SU-DHL-6 (cell line): ENCODE data around the gene NAA16.

Experiments
- H2AFZ ChIP-seq: fragments of 200-600 bp; sonication (generic); 2 replicates; pipeline ENCODE4 v1.6.1; 2014; ENCODE audit warnings: low read depth, mild to moderate bottlenecking, moderate library complexity, mixed read lengths, antibody characterized with exemption, low read length; ENCODE audit not compliant: severe bottlenecking
- H3F3A ChIP-seq: fragments of 200-600 bp; shearing (Covaris generic); 2 replicates; pipeline ENCODE4 v1.6.0; 2016; ENCODE audit warnings: antibody characterized with exemption, mild to moderate bottlenecking; ENCODE audit not compliant: insufficient read depth
- H3K27ac ChIP-seq: fragments of 200-600 bp; sonication (generic); 2 replicates; pipeline ENCODE4 v1.5.1; 2016; ENCODE audit warnings: low read depth, mild to moderate bottlenecking, low read length, moderate library complexity, mixed read lengths
- H3K27me3 ChIP-seq: fragments of 200-600 bp; sonication (generic), shearing (Covaris generic); 2 replicates; pipeline ENCODE4 v1.6.0; 2014; ENCODE audit warnings: mild to moderate bottlenecking, low read length
- H3K36me3 ChIP-seq: fragments of 200-600 bp; sonication (generic); 2 replicates; pipeline ENCODE4 v1.6.1; 2014; ENCODE audit warnings: mild to moderate bottlenecking, low read length, mixed read lengths
- H3K4me2 ChIP-seq: fragments of 300-600, 200-600 bp; shearing (Covaris generic), sonication (generic); 2 replicates; pipeline ENCODE4 v1.6.0; 2014; ENCODE audit warnings: low read length, low read depth, mild to moderate bottlenecking; ENCODE audit not compliant: poor library complexity, severe bottlenecking
- H3K4me3 ChIP-seq: fragments of 200-600 bp; sonication (generic); 2 replicates; pipeline ENCODE4 v1.5.1; 2014; ENCODE audit warnings: antibody characterized with exemption, low read length, mild to moderate bottlenecking, mixed read lengths; ENCODE audit not compliant: insufficient read depth, poor library complexity, severe bottlenecking
- H3K79me2 ChIP-seq: fragments of 200-600 bp; sonication (generic); 2 replicates; pipeline ENCODE4 v1.6.1; 2014; ENCODE audit warnings: mild to moderate bottlenecking, low read length, moderate library complexity; ENCODE audit not compliant: insufficient read depth
- H3K9ac ChIP-seq: fragments of 200-600 bp; sonication (generic); 2 replicates; pipeline ENCODE4 v1.7.0; 2014; ENCODE audit warnings: mild to moderate bottlenecking, low read length
- H3K9me2 ChIP-seq: fragments of 200-600 bp; sonication (generic); replicated peaks from 2 replicates; pipeline ENCODE4 v1.6.1; 2014; ENCODE audit warnings: low read length; ENCODE audit not compliant: insufficient read depth
- H3K9me3 ChIP-seq: fragments of 200-600 bp; sonication (generic); 2 replicates; pipeline ENCODE4 v1.6.1; 2014; ENCODE audit warnings: low read length, mixed read lengths; ENCODE audit not compliant: insufficient read depth
- H4K20me1 ChIP-seq: fragments of 200-600 bp; sonication (generic); 2 replicates; pipeline ENCODE4 v1.6.1; 2014; ENCODE audit warnings: low read depth, mild to moderate bottlenecking, antibody characterized with exemption, low read length, moderate library complexity, mixed read lengths
- CTCF ChIP-seq: fragments of 200-600 bp; sonication (generic); IDR thresholded peaks from one replicate; pipeline ENCODE4 v1.5.1; 2017; ENCODE audit warnings: antibody characterized with exemption, mild to moderate bottlenecking, low read length, moderate library complexity; ENCODE audit not compliant: insufficient read depth, poor library complexity, severe bottlenecking
- EZH2phosphoT487 ChIP-seq: fragments of 200-600 bp; sonication (generic), shearing (Covaris generic); conservative IDR thresholded peaks from 2 replicates; pipeline ENCODE4 v1.6.1; 2018; ENCODE audit warnings: mild to moderate bottlenecking, antibody characterized with exemption, low read length, moderate library complexity, mixed read lengths

The NAA16 gene

GRCh38 chr13:41388143-41388881 lies 77.2 kb downstream of the NAA16 start:
- no peak overlapping the region for H3K4me3 ChIP-seq
- H2AFZ ChIP-seq, result no peak overlapping the region
- H3K27me3 ChIP-seq, result no peaks in the 10 kb centered on the region
- no peaks in the 10 kb centered on the region for H3K9me3 ChIP-seq
- TF ChIP-seq CTCF (no peak), EZH2phosphoT487 (no peak)
- H3K4me2 ChIP-seq, result no peak overlapping the region
- H4K20me1 ChIP-seq, result no peaks in the 10 kb centered on the region
- H3K79me2 ChIP-seq, result no peaks in the 10 kb centered on the region
- H3F3A ChIP-seq, result no peaks in the 10 kb centered on the region
- no peak overlapping the region for H3K9ac ChIP-seq
- H3K27ac ChIP-seq, result no peak overlapping the region
- H3K36me3 ChIP-seq, result no peaks in the 10 kb centered on the region
- no peaks in the 10 kb centered on the region for H3K9me2 ChIP-seq

GRCh38 chr13:41389580-41389979 lies 78.5 kb downstream of the NAA16 start:
- H4K20me1 ChIP-seq, result no peaks in the 10 kb centered on the region
- TF ChIP-seq CTCF (no peak), EZH2phosphoT487 (no peak)
- H3K27ac ChIP-seq, result no peak overlapping the region
- no peak overlapping the region for H3K4me2 ChIP-seq
- no peak overlapping the region for H3K4me3 ChIP-seq
- H3K9me2 ChIP-seq, result no peaks in the 10 kb centered on the region
- H3K36me3 ChIP-seq, result no peaks in the 10 kb centered on the region
- no peaks in the 10 kb centered on the region for H3K9me3 ChIP-seq
- no peaks in the 10 kb centered on the region for H3K27me3 ChIP-seq
- no peaks in the 10 kb centered on the region for H3K79me2 ChIP-seq
- no peak overlapping the region for H2AFZ ChIP-seq
- H3K9ac ChIP-seq, result no peak overlapping the region
- no peaks in the 10 kb centered on the region for H3F3A ChIP-seq

GRCh38 chr13:41394166-41394565 lies 83.1 kb downstream of the NAA16 start:
- Histone ChIP-seq H4K20me1 (no peaks in the 10 kb centered on the region), H3K9ac (no peak overlapping the region), H3K9me2 (no peaks in the 10 kb centered on the region), H3K27ac (no peak overlapping the region), H3K79me2 (no peaks in the 10 kb centered on the region), H3K36me3 (no peaks in the 10 kb centered on the region), H3K27me3 (no peaks in the 10 kb centered on the region), H2AFZ (no peak overlapping the region), H3K4me3 (no peak overlapping the region), H3K9me3 (no peaks in the 10 kb centered on the region), H3K4me2 (no peak overlapping the region), H3F3A (no peaks in the 10 kb centered on the region)
- TF ChIP-seq EZH2phosphoT487, result no peak
- TF ChIP-seq CTCF, result no peak
